GM19324 (cell line): ENCODE results near the gene UTP15.

Experiments used
- ATAC-seq: cut with Tn5 transposase; IDR thresholded peaks from one replicate; pipeline ENCODE4 v1.9.1; 2021; ENCODE audit warnings: mild to moderate bottlenecking, moderate library complexity; ENCODE audit not compliant: unreplicated experiment, low FRiP score

The UTP15 gene, protein sequence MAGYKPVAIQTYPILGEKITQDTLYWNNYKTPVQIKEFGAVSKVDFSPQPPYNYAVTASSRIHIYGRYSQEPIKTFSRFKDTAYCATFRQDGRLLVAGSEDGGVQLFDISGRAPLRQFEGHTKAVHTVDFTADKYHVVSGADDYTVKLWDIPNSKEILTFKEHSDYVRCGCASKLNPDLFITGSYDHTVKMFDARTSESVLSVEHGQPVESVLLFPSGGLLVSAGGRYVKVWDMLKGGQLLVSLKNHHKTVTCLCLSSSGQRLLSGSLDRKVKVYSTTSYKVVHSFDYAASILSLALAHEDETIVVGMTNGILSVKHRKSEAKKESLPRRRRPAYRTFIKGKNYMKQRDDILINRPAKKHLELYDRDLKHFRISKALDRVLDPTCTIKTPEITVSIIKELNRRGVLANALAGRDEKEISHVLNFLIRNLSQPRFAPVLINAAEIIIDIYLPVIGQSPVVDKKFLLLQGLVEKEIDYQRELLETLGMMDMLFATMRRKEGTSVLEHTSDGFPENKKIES

DNA sequence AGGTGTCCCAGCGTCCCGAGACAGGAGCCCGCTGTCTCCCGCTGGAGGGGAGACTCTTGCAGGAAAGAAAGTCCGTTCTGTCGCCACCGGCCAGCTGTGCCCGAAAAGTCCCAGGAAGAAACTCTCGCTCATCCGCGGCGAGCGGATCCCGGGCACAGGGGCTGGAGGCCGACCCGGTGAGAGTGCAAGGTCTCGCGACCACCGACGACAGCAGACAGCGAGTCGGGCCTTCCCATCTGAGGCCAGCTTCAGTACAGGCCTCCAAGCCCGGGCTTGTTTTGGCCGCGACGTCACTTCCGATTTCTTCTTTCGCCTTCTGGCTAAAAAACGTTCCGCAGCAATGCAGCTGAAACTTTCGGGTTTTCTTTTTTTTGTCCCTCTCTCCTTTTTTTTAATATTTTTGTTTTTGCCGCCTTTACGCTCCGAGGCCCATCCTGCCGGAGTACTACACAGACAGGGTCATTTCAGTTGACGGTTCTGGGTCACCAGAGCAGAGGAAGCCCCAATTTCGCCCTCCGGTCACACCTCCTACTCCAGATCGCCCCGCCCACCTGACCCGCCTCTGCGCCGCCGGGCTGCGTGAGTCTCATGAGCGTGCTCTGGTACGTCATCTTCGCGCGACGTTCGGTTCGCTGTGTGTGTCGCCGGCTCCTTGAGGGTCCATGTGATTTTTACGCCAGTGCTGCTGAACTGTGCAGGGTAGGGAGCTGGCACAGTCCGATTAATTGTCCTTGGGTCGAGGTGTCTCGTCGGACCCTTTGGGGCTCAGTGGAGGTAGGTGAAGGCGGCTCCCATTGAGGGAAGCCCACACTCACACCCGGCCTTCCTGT is at the start of gene UTP15, which contains the start of gene ANKRA2:
TSS of gene UTP15 (plus strand) at position 605 of the 830 bp plus-strand sequence. CDS start 1,602 bp downstream, outside the sequence.
TSS of gene ANKRA2 (minus strand) at position 501 of the 830 bp plus-strand sequence. CDS start 2,758 bp downstream, outside the sequence.
- ATAC-seq, result peak; percentile 97

DNA sequence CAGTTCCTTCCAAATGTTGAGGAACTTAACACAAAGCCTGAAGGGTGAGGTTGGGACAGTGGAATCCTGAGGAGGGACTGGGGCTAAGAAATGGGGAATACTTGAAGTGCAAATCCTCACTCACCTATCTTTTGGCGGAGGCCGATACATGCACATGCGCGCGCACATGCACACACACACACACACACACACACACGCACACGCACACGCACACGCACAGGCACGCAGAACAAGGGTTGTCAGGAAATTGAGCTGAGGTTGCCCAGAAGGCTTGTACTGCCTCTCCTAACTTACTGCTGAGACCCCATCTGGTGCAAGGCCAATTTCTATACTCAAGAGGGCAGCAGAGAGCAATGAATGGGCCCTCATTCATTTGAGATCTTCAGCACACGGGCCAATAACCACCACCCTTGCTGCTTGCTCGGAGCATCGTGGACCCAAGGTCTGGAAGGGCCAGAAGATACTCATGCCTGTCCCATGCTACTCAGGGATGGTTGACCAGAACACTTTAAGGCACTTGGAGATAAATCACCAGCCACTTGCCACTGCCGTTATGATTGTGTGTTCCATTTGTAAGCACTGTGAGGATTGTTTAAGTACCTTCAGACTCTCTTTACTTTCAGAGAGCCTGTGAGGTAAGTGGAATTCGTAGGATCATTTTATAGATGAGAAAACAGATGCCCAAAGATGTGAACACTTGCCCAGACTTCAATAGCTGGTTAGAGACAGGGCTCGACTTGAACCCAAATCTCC is 45.8 kb upstream of the UTP15 start:
- peak; percentile 81 for ATAC-seq

DNA sequence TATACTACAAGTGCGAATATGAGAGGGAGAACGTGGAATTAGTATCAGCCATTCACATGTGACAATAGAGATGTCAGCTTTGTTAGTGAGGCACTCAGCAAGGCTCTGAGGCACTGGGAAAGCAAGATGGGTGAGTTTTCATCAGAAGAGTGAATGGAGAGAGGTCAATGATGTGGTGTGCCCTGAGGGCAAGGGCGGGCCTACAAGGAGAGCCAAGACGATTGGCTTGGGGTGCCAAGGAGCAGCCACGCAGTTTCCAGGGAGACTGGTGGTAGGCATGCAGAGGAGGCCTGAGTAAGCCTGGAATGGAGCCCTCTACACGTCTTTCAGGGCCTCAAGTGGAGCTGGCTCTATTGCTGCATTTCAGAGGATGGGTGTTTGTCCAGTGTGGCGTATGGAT is 42.6 kb upstream of the UTP15 start:
- ATAC-seq, result no peak

DNA sequence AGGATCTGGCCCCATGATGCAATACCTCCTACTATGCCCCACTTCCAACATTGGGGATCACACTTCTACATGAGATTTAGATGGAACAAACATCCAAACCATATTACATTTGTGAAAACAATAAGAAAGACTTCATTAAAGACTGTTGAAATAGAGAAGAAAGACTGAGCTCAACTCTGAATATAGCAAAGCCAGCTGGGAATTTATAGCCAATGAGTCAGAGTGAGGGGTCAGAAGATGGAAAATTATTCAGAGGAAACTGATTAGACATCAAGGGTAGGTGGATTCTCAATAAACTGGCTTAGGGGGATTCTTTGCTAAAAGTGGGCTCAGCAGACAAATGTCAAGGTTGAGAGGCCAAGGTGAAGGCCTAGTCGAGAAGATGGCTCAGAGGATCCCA is 41.7 kb upstream of the UTP15 start:
- ATAC-seq, result no peak

DNA sequence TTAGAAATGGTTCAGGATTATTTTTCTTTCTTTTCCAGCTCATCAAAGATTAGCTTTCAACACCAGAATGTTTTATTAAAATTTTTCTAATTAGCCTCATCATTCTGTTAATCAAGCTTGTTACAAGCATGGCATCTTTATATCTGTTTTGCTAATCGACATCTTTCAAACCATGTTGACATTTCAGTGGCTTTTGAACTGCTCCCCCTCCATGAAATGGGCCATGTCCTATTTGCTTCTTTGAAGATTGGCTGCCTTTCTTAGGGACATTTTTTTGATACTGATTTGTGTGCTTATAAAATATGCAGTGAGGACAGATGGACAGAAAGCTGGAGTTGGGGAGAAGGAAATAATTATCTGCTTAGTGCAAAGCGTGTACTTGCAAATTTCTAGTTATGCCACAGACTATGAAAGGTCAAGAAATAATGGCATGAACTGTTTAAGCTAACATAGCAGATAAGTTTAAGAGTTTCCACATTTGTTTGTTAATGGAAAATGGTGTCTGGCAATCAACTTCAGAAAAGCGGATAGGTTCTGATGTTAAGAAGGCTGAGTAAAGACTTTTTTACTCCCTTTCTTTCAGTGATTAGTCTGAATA is 39.8 kb upstream of the UTP15 start:
- ATAC-seq, result no peak

DNA sequence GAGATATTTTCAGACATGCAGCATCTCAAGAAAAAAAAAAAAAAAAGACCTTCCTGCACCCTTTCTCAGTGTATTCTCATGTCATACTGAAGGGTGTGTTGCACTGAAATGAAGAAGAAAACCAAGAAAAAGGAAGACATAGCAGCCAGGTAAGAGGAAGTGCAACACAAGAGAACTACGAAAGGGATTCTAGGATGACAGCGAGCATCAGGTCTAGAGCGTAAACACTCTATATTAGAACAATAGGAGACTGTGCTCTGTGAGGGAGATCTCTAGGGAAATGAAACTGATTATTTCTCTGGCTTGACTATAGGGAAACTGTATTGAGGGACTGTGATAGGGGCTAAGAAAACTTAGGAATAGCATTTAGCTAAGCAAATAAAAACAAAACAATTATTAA is 37.3 kb upstream of the UTP15 start:
- ATAC-seq, result no peak

DNA sequence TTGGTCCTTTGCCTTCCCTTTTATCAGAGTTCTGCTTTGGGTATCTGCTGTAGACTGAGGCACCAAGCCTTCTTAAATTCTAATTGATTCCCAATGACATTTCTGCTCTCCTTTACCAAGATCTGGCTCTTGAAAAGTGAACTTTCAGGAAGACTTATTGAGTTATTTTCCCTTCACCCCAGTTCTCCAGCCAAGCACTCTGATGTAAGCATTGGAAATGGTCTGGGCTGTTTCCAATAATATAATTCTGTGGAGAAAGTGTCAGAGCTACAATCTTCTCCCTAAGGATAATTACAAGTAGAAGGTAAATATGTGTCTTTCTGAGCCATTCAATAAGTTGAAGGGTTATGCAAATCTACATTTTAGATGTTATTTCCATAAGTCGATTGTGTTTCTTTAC is 36.5 kb upstream of the UTP15 start:
- no peak for ATAC-seq

DNA sequence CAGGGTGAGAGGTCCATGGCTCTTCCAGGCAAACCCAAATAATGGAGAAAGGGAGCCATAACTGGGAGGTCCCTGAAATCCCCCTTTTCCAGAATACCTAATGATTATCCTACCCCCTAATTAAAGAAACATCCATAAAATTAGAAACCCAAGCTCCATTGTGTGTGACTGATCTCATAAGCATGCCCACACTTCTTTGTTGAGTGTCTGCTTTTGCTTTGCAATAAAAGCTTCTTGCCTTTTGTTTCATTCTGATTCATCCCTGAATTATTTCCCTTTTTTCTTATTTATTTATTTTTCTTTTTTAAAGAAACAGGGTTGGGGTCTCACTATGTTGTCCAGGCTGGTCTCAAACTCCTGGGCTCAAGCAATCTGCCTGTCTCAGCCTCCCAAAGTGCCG is 34.2 kb upstream of the UTP15 start:
- ATAC-seq, result no peak

DNA sequence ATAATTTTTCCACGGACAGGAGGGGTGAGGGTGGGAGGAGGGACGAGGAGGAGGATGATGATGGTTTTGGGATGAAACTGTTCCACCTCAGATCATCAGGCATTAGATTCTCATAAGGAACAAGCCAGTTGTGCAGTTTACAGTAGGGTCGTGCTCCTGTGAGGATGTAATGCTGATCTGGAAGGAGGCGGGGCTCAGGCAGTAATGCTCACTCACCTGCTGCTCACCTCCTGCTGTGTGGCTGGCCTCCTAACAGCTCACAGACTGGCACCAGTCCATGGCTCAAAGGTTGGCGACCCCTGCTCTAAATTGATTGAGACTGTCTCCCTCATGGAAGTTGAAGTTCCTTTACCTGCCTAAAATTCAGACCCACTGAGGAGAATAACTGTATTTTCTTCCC is 33.3 kb upstream of the UTP15 start:
- no peak for ATAC-seq

DNA sequence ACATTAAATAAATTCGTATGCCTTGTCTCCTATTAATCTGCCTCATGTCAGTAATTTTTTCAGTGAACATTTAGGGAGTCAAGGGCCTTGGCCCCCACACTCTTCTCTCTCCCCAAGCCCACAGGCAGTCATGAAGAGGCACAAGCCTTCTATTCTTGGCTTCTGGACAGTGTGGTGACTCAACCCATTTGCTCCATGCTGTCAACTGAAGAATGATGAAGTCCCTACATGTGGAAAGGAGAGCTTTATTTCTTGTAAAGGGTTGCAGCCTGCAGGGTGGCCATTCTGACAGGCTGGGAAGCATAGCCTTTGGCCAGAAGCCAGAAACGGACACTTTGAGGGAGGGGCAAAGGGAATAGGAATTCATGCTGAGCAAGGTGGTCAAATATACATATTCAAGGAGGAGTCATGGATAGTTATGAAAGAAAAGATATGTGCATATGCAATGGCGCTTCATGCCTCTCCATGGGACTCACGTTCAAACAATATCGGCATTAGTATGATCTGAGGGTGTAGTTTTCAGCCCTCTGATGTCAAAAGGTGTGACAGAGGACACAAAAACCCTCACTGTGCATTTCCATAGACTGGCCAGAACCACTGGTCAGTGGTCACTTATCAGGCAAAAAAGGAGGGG is 31.4 kb upstream of the UTP15 start:
- no peak for ATAC-seq

DNA sequence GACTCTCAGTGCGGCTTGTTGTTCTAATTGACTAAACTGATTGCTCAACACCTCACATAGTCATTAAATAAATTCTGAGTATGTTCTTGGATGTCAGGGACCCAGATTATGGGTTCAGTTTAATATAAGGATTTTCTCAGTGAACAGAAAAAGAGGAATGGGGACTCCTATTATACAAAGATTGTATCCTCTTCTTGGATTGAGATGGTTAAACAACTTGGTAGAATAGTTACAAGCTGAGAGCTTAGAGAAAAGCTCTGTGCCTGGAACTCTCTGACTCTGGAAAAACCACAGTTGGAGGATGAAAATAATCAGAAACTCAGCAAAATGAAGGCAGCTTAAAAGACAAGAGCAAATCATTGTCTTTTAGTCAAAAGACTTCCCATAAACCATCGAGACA is 30.6 kb upstream of the UTP15 start:
- no peak for ATAC-seq

DNA sequence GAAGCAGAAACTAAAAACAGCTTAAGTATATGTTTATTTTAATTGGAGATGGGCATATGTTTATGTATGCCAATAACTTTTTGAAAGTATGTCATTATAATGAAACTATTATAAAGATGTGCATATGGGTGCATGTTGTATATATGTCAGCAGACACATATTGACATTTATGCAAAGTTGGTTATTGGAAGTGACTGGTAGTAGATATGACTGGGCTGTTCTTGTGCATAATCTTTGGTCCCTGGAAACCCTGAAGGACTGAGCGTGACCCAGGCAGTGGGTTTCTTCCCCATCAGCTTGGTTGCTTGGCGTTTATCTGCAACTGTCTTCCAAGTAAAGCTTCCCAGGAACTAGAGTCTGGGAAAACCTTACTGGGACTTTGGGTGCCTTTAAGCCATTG is 25.8 kb upstream of the UTP15 start:
- ATAC-seq, result no peak

DNA sequence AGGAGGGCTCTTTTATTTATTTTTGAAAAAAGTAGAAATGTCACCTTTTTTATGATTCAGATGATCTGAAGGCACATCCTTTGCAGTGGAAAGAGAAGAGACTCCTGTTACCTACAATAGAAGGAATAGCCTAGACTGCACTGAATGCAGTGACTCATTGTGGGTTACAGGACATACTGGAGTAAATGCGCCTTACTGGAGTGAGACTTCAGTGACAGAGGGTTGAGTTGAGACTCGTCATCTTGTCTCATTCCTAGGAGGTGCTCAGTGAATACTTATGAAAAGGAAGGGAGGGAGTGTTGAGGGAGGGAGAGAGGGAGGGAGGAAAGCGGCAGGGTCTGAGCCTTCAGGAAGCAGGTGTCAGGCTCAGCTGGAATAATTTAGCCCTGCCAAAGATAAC is 25.4 kb upstream of the UTP15 start:
- ATAC-seq, result no peak

DNA sequence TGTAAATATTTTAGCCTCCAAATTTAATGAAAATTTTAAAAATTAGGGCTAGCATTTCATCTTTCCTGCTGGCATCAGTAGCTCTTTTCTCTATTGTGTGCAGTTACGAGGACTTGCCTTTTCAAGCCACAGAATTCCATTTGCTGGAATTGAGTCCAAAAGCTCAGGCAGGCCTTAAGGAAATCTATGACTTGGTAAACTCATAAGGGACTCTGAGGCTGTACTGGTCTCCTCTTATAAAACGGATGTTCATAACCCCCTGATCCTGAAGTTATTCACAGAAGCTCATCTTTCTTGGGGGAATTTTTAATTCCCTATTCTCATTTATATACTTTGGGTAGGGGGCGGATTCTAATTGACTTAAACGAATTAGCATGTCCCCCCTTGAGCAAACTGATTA is 23.5 kb upstream of the UTP15 start:
- ATAC-seq, result no peak

DNA sequence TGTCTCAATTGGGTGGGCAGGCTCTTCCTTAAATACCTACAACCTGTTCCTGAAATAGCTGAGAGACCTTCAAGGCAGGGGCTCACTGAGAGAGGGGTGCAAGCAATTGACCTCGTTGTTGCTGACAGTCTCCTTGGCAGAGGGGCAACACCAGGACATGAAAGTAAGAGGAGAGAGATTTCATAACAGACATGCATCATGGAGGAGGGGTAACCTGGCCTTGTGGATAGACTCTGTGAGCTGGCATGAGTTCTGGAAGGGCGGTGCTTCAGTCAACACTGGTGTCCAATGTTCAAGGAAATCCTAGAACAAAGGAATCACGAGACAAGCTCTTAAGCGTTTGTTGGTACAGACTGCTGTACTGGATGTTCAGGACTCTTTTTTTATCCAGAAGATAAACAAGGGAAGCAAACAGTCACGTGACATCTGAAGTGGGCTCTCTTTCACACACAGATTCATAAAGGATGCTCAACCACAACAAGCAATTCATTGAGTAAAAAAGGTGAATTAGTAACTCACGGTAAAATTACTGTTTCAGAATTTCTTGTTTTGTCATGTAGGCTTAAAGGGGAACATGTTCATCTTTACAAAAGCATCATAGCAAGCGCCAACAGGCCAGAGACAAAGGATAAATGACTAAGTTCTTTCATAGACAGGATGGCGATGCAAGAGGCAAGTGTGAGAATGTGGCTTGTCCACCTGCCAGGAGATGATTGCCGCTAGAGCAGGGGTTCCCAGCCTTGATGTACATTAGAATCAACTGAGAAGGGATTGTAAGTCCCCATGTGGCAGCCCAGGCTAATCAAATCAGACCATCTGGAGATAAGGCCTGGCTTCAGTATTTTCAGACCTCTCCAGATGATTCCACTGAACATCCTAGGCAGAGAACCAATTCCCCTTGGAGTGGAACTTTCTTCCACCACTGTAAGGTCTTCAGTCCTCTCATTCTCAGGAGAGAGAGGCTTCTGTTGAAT is 20.8 kb upstream of the UTP15 start:
- ATAC-seq, result no peak

DNA sequence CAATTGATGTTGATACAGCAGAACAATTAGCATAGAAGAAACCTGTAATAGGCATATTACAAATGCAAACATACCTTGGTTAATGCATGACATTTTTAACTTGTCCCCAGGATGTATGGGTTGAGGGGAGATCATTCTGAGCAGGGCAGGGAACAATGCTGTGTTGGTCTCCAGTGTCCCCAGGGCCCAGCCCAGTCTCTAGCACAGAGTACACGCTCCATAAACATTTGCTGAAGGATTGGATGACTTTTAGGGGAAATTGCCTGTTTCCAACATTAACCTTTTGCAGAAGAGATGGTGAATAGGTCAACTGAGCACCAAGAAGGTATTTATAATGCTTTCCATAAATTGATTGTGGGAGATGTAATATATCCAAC is 20.2 kb upstream of the UTP15 start:
- no peak for ATAC-seq

DNA sequence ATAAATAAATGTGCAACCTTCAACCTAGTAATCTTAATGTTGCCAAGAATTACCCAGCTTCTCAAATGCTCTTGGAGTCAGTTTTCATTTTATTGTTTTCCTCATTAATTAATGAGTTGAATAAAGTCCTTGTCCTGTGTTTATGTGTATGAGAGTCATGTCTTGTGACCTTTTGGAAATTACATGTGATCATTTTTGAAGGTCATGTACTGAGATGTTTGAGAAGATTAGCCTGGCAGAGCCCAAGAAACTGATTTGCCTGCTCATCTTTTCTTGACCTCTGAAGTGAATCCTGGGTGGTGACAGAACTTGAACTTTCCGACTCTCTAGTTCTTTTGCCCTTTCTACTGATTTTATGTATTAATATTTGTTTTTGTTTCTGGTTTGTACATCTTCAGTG is 15.5 kb upstream of the UTP15 start:
- no peak for ATAC-seq

DNA sequence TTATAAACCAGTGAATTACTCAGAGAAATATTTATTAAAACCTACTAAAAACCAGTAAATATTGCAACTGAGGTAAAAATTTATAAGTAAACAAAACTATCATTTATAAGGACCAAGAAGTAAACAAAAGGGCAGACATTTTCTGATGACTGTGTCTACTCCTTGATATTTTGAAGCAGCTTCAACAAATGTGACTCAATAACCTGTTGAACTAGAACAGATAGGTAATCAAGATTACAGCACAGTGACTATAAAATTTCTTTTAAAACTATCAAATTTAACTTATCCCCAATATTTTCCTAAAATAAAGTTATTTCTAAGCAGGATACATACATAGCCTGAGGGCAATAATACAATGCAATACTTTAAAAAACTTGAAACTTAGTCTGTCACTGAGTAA is 12.9 kb upstream of the UTP15 start:
- no peak for ATAC-seq

DNA sequence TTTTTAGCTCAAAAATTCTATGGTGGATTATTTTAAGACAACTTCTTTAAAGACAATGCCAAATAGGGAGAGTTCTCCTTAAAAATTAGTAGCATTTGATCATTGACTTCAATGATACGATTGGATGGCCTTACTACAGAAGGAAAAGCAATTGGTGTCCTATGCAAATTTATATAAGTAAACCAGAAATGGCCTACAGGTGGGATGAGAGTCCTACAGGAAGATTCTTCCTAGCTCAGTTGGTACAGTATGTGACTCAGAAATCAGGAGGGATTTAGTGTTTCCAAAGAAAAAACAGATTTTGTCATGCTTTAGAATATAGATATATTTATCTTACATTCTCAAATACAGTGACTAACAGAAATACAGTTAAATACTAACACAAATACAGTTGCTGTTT is 6.6 kb upstream of the UTP15 start:
- no peak for ATAC-seq
